Urinary bladder (tissue), 4 donors: Measurements from ENCODE around the gene ICA1. TPM values are rescaled to one million over a fixed set of nuclear protein-coding genes. Genes with fewer than 3 reads are reported as not detected.

Experiments
- DNase-seq: peaks from one replicate; pipeline ENCODE4 v3.0.0-alpha.2; 2015; ENCODE audit errors: extremely low spot score
- H3K27ac ChIP-seq: one replicate; pipeline ENCODE4 v1.5.1; 2013; ENCODE audit warnings: low read depth, mild to moderate bottlenecking, moderate library complexity
- H3K36me3 ChIP-seq: one replicate; pipeline ENCODE4 v1.6.1; 2013; ENCODE audit warnings: mild to moderate bottlenecking, moderate library complexity; ENCODE audit not compliant: insufficient read depth
- H3K4me1 ChIP-seq: one replicate; pipeline ENCODE4 v1.6.1; 2013; ENCODE audit warnings: mild to moderate bottlenecking, moderate library complexity; ENCODE audit not compliant: insufficient read depth
- H3K4me3 ChIP-seq: one replicate; pipeline ENCODE4 v1.5.1; 2013; ENCODE audit warnings: low read depth, low read length
- WGBS: extraction: QIAGEN DNeasy Blood & Tissue Kit; methylation state at CpG from one replicate; pipeline ENCODE4 v1.1.7; 2013; 5-methylcytosine and 5-hydroxymethylcytosine counted together
- polyA plus RNA-seq: library from polyadenylated mRNA; stranded (reverse); fragments of 200-250 nt; gene quantifications from one replicate; pipeline ENCODE4 v1.2.3, GENCODE V29; 2013
- total RNA-seq: library from RNA; depleted of rRNA; stranded (reverse); fragments of >200 nt; gene quantifications from one replicate; pipeline ENCODE4 v1.2.3, GENCODE V29; 2014
- donor health status: healthy with polysubstance abuse.
- donor health status: healthy.

The ICA1 gene
- total and polyA plus RNA-seq, 2 donors, result 8.3 to 32.8 TPM

DNA sequence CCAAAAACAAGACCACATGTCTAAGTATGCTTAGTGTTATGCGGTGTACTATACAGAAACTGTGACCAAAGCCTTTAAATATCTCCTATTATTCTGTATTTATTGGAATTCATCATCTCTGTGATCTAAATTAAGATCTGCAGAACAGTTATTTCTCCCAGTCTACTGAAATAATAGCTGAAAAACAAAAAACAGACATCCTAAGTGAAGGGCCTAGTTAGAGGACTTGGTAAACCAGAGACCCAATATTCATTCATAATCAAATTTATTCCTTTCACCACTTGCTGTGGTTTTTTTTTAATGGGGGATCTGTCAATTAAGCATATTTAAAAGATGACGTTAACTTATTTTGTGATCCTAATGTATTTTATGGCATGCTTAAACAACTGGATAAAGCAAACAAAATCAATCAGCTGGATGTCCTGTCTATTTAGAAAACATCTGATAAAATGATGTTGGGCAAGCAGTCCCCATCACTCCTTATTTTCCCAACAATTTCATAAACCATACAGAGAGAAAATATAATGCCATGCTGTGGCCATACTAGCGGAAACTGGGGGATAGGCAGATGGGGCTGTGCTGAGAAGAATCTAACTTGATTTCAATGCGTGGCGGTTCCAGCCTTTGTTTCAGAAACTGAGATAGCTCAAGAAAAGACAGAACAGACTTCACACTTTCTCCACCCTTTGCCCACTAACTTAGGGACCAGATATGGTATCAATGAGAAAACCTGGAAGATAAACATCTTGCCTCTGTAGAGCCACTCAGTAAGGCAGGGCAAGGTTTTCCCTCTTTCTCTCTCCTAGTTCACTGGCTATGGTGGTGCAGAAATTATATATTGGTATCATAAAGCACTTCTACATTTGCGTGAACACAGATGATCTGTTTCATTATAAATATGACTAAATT lies 32.9 kb downstream of the ICA1 start:
- no peaks in the 10 kb centered on the region for H3K4me1 ChIP-seq
- no peak overlapping the region for H3K4me3 ChIP-seq
- H3K27ac ChIP-seq, result no peak overlapping the region
- WGBS, result 92% methylated on average over 6 of the region's 6 CpGs
- no peak for DNase-seq
- peaks cover 2% of the 10 kb centered on the region for H3K36me3 ChIP-seq

DNA sequence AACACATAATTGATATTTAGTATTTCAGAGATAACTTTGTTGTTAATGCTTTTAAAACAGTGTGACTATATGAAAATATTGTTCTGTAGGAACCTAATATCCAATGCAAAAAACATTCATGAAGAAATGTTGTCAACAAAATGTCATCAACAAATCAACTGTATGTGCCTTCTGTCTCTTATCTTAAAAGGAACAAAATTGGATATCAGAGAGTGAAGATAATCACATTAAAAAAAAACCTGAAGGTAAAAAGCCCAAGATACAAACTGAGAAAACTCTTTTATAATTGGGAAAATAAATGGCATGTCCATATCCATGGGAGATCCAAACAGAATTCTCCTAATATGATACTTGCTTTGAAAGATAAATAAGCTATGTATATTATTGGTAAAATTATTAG lies 33.9 kb downstream of the ICA1 start:
- H3K36me3 ChIP-seq, result no peaks in the 10 kb centered on the region
- no peak for DNase-seq
- H3K4me1 ChIP-seq, result no peaks in the 10 kb centered on the region
- H3K27ac ChIP-seq, result no peak overlapping the region
- H3K4me3 ChIP-seq, result no peak overlapping the region

DNA sequence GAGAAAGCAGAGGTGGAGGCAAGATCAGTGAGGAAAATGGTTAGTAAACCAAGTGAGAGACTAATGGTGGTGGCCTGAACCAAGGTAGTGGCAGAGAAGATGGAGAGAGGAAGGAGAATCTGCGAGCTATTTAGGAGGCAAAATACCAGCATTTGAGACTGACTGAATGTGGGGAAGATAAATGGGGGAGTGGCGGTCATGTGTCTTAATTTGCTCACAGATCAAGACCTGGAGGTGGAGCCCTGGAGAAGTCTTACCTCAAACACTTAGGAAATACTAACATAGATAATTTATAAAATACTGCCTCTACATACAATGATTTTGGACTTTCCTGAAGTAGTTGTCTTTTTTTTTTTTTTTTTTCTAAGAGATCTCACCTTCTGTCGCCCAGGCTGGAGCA lies 34.7 kb downstream of the ICA1 start:
- WGBS, result 94% methylated on average over 3 of the region's 3 CpGs
- DNase-seq, result no peak
- Histone ChIP-seq H3K27ac (no peak overlapping the region), H3K4me3 (no peak overlapping the region), H3K4me1 (no peaks in the 10 kb centered on the region), H3K36me3 (no peaks in the 10 kb centered on the region)

DNA sequence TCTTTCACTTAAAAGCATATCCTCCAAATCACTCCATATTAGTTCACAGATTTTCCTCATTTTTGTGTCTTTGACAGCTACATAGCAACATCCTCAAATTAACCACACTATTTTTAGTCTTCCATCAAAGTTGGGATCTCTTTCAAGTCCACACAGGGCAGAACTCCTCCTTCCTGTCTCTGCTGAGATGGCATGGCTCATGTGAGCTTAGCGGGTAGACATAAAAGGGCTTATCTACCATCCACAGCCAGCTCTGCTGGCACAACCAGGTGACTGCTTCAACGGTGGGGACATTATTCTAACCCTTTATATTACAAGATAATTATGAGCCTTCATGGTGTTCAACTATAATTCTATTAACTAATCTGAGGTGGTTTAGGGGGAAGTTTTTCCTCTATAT lies 35.5 kb downstream of the ICA1 start:
- WGBS, result 51% methylated on average over 2 of the region's 2 CpGs
- no peak overlapping the region for H3K27ac ChIP-seq
- DNase-seq, result no peak
- H3K4me3 ChIP-seq, result no peak overlapping the region
- no peaks in the 10 kb centered on the region for H3K36me3 ChIP-seq
- H3K4me1 ChIP-seq, result no peaks in the 10 kb centered on the region

DNA sequence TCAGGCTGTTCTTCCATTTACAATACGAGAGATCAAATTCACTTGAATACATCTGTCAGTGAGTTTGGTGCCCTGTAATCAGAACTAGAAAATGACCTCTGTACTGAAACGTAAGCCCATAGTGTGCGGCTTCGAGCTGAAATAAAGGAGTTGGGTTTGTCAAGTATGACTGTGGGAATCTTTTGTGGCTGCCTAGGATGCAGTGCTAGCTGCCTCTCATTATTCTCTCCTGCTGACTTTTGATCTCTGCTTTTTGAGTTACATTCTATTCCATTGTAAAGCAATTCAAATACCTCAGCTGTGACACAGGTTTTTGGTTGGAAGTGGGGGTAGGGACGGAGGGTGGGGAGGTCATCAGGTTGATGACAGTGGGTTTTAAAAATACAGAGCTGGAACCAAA lies 40.4 kb downstream of the ICA1 start:
- WGBS, result 74% methylated on average over 5 of the region's 5 CpGs
- no peak for DNase-seq
- H3K4me3 ChIP-seq, result no peak overlapping the region

DNA sequence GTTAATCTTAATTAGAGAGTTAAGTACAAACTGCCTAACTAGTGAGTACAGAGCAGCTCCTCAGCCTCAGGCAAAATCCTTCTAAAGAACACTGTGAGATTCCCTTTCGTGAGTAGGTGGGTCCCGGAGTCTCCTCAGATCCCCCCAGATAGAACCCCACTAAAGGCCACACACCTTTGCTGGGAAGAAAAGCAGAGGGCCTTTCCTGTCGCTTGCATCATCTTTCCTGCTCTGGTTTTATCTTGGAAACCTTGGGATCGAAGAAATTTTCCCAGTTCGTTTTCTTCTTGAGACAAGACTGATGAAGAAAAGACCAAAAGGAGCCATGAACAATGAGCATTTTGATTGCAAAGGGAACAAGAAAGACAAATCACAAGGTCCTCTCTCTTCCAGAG lies 40.9 kb downstream of the ICA1 start:
- H3K27ac ChIP-seq, result no peak overlapping the region
- WGBS, result 81% methylated on average over 5 of the region's 5 CpGs
- no peak overlapping the region for H3K4me3 ChIP-seq
- H3K36me3 ChIP-seq, result no peaks in the 10 kb centered on the region
- DNase-seq, result no peak
- no peaks in the 10 kb centered on the region for H3K4me1 ChIP-seq

More for the DNA sequence above, 40.4 kb downstream of the ICA1 start:
- H3K36me3 ChIP-seq, result no peaks in the 10 kb centered on the region
- no peaks in the 10 kb centered on the region for H3K4me1 ChIP-seq
- H3K27ac ChIP-seq, result no peak overlapping the region

DNA sequence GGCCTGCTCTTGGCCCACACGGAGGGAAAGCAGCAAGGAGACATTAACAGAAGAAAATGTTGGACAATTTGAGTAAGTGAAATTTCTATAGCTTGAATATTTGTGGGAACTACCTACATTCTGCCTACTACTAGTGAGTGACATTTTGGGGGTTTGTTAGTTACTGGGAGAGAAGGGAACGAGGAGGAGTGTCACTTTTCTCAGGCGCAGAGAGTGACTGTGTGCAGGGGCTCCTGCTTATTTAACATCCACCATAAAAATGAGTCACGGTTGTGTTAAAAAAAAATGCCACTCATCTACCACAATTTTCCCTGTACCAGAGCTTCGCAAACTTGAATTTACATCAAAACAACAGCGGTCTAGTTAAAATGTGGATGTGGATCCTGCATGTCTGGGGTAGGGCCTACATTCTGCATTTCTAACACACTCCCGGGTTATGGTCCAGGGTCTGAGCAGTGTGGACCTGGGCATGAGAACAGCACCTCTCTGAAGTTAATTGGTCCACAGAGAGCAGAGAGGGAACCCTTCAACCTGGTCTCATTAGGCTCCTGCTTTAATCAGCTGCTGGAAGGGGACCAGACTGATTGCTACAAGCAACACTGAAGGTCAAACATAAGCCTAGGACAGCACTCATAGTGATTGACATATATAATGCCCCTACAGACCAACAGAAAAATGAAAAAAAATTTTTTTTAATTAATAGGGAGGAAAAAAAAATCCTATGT lies 41.4 kb downstream of the ICA1 start:
- H3K4me1 ChIP-seq, result no peaks in the 10 kb centered on the region
- DNase-seq, result no peak
- WGBS, result 74% methylated on average over 7 of the region's 7 CpGs
- H3K4me3 ChIP-seq, result no peak overlapping the region
- no peak overlapping the region for H3K27ac ChIP-seq
- H3K36me3 ChIP-seq, result no peaks in the 10 kb centered on the region

DNA sequence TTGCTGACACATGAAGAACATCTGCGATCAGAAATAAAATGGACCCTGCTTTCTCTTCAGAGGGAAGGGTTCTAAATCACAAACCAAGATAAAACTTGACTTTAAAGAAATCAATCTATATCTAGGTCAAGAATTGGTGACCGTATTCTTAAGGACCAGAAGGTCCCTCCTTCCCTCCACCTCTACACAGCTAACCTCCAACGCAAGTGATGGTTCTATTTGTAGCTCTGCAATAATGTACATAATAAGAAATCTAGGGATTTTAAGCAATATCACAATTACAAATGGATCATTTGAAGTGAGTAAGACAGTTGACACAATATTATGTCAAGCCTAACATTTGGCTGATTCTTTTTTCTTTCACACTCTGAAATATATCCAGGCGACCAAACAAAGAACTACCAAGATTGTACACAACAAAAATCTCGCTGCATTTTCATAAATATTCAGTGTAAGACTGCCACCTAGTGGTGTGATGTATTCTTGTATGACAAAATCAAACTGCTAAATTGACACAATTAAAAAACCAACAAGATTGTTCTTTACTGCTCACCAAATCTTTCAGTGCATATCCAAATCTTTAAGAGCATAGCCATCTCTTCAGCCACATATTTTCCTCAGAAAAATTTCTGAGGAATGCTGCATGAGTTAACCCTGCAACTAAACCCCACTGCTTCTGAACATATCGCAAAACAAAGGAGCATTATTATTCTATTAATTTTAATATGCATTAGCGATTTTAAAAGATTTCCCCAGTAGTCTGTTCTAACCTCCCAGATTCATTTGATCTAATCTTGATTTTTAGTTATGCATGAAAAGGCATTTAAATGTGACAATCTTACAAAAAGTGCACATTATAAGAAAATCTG lies 44.5 kb downstream of the ICA1 start:
- no peak for DNase-seq
- Histone ChIP-seq H3K36me3 (no peaks in the 10 kb centered on the region), H3K27ac (no peak overlapping the region), H3K4me1 (peaks cover 2% of the 10 kb centered on the region), H3K4me3 (no peak overlapping the region)
- WGBS, result 48% methylated on average over 7 of the region's 7 CpGs

DNA sequence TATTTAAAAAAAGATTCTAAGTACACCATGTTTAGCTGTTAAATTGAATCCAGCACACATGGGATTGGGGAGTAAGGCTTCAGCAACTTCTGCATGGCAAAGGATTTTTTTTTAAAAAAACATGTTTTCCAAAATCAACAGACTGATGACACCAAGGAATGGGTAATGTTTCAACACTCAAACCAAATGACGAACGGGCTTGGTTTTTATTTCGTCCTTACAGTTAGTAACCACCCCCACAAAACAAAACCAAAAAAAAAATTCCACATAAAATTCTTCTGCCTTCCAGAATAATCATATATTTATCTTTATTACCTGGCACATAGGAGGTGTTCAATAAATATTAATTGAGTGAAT lies 45.7 kb downstream of the ICA1 start:
- Histone ChIP-seq H3K4me3 (no peak overlapping the region), H3K36me3 (no peaks in the 10 kb centered on the region), H3K4me1 (peaks cover 2% of the 10 kb centered on the region), H3K27ac (no peak overlapping the region)
- DNase-seq, result no peak
- 90% methylated on average over 3 of the region's 3 CpGs for WGBS

DNA sequence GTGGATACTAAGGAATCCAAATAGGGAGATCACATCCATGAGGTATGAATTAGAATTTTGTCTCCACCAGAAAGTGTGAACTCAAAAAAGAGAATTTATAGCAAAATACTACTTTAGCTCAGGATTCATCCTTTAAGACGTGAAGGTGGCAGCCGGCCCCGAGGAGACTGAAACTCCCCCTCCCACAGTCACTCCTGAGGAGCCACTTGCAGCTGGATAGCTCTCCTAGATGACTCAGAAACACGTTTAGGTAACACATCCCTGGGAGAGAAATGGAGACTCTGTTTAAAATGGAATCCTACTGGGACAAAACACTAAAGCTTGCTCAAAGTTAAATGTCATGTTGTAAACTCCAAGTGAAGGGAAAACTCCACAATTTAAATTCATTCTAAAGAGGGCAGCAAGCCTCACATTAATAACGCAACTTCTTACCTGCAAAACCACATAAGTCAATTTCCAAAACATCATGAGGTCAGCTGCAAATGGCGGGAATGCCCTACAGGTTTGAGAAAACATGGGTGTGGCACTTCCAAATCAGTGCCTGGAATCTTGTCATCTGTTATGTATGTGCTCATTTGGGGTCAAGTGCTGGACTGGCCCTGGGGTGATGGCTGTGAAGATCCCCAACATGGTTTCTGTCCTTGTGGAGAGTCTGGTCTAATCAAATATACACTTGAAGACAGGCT lies 46.2 kb downstream of the ICA1 start:
- Histone ChIP-seq H3K4me1 (peaks cover 2% of the 10 kb centered on the region), H3K27ac (no peak overlapping the region), H3K4me3 (no peak overlapping the region), H3K36me3 (no peaks in the 10 kb centered on the region)
- DNase-seq, result no peak
- WGBS, result 76% methylated on average over 6 of the region's 6 CpGs

DNA sequence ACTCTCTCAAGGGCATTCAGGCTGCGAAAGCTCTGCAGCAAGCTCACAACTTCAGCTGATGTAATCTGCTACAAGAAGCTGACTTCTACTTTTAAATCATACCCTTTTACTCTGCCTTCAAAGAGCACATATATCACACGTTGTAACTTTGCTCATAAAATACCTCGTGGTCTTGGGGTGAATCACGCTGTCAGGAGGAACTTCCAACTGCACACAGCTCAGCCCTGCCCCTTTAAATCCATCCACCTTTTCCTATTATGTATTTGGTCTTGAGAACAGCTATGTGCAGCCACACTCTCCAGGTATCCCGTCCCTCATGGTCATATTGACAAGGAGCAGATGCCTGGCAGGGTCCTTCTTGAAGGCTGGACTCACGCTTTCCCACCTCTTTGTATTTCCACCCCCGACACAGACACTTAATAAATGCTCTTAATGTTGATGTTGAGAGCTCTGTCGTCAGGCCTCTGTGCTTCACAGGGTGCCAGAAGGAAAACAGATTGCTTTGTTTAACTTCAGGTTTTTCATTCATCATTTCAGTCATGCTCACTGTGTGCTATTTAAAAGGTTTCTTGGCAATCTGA lies 47.6 kb downstream of the ICA1 start:
- Histone ChIP-seq H3K36me3 (no peaks in the 10 kb centered on the region), H3K4me3 (no peak overlapping the region), H3K4me1 (peaks cover 2% of the 10 kb centered on the region), H3K27ac (no peak overlapping the region)
- DNase-seq, result no peak
- WGBS, result 29% methylated on average over 8 of the region's 8 CpGs

DNA sequence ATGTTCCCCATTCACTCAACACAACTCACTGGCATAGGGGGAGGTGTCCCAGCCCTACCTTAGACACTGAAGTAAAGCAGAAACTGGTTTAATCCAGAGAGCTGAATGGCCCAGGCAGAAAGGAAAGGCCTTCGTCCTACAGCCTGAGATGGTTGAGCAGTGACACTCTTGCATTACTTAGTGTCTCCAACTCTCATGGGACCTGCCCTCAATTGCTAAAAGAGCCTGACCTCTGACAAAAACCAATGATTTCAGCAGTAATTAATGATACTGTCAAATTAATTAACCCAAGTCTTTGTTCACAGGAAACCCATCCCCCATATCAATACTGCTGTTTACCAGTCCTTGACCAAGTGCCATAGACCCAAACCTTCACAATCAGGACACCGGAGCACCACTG lies 48.6 kb downstream of the ICA1 start:
- Histone ChIP-seq H3K27ac (no peak overlapping the region), H3K36me3 (no peaks in the 10 kb centered on the region), H3K4me1 (peaks cover 2% of the 10 kb centered on the region), H3K4me3 (no peak overlapping the region)
- 94% methylated on average over 2 of the region's 2 CpGs for WGBS
- DNase-seq, result no peak

DNA sequence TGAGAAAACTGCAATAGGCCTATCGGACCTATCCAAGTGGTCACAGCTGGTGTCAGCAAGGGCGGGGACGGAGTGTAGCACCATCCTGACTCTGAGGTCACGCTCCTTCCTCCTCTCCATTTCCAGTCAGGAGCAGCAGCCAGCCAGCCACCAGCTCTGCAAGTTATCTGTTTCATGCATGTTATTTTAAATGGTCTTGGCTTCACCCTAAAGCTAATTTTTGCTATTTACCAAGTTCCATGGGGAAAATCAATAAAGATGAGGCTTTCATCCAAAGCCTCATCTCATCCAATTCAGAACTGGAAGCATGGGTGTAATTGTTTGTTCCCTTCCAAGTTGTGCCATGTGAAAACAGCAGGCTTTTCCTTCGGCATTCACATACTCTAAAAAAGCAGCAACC lies 49.3 kb downstream of the ICA1 start:
- DNase-seq, result no peak
- Histone ChIP-seq H3K4me3 (no peak overlapping the region), H3K27ac (no peak overlapping the region), H3K4me1 (peaks cover 2% of the 10 kb centered on the region), H3K36me3 (no peaks in the 10 kb centered on the region)
- 81% methylated on average over 5 of the region's 5 CpGs for WGBS
